ENCODE results near the gene DOK5. TPM values are rescaled to one million over a fixed set of nuclear protein-coding genes. Genes with fewer than 3 reads are reported as not detected.
A peak's percentile ranks its signal among the peaks of the same experiment; 100 is the strongest.

DOK5 gene
- polyA plus RNA-seq, 4 donors: 9.4 to 34.3 (median 11.7) TPM

- peak in 3 of 4 donors; percentile 28 to 37 (median 36) for DNase-seq (ENCODE audit: low read depth in 4 of 4, low spot score in 3 of 4)
Observed at GRCh38 chr20:54510541-54511129, 35.2 kb downstream of the DOK5 start.

GRCh38 chr20:54512694-54513093, 37.3 kb downstream of the DOK5 start:
- DNase-seq (ENCODE audit: low read depth in 4 of 4, low spot score in 3 of 4): no peak

GRCh38 chr20:54514028-54514607, 38.7 kb downstream of the DOK5 start:
- DNase-seq (ENCODE audit: low read depth in 4 of 4, low spot score in 3 of 4): no peak

GRCh38 chr20:54515793-54516628, 40.6 kb downstream of the DOK5 start:
- no peak for DNase-seq (ENCODE audit: low read depth in 4 of 4, low spot score in 3 of 4)

- DNase-seq (ENCODE audit: low read depth in 4 of 4, low spot score in 3 of 4): no peak
Observed at GRCh38 chr20:54517241-54517975, 42.0 kb downstream of the DOK5 start.

- DNase-seq (ENCODE audit: low read depth in 4 of 4, low spot score in 3 of 4): no peak
Observed at GRCh38 chr20:54524849-54525248, 49.5 kb downstream of the DOK5 start.

GRCh38 chr20:54525916-54526590, 50.7 kb downstream of the DOK5 start:
- no peak for DNase-seq (ENCODE audit: low read depth in 4 of 4, low spot score in 3 of 4)

- no peak for DNase-seq (ENCODE audit: low read depth in 4 of 4, low spot score in 3 of 4)
Observed at GRCh38 chr20:54526801-54527200, 51.4 kb downstream of the DOK5 start.

GRCh38 chr20:54532573-54532972, 57.2 kb downstream of the DOK5 start:
- no peak for DNase-seq (ENCODE audit: low read depth in 4 of 4, low spot score in 3 of 4)

GRCh38 chr20:54534101-54534500, 58.7 kb downstream of the DOK5 start:
- no peak for DNase-seq (ENCODE audit: low read depth in 4 of 4, low spot score in 3 of 4)

GRCh38 chr20:54535033-54535432, 59.6 kb downstream of the DOK5 start:
- DNase-seq (ENCODE audit: low read depth in 4 of 4, low spot score in 3 of 4): no peak

- DNase-seq (ENCODE audit: low read depth in 4 of 4, low spot score in 3 of 4): no peak
Observed at GRCh38 chr20:54535746-54536145, 60.4 kb downstream of the DOK5 start.

- no peak for DNase-seq (ENCODE audit: low read depth in 4 of 4, low spot score in 3 of 4)
Observed at GRCh38 chr20:54539521-54540046, 64.2 kb downstream of the DOK5 start.

GRCh38 chr20:54543369-54543768, 68.0 kb downstream of the DOK5 start:
- no peak for DNase-seq (ENCODE audit: low read depth in 4 of 4, low spot score in 3 of 4)

- DNase-seq (ENCODE audit: low read depth in 4 of 4, low spot score in 3 of 4): no peak
Observed at GRCh38 chr20:54545676-54546358, 70.4 kb downstream of the DOK5 start.

- DNase-seq (ENCODE audit: low read depth in 4 of 4, low spot score in 3 of 4): no peak
Observed at GRCh38 chr20:54548849-54549248, 73.5 kb downstream of the DOK5 start.

GRCh38 chr20:54549658-54550326, 74.4 kb downstream of the DOK5 start:
- no peak for DNase-seq (ENCODE audit: low read depth in 4 of 4, low spot score in 3 of 4)

GRCh38 chr20:54550776-54551396, 75.5 kb downstream of the DOK5 start:
- no peak for DNase-seq (ENCODE audit: low read depth in 4 of 4, low spot score in 3 of 4)

- DNase-seq (ENCODE audit: low read depth in 4 of 4, low spot score in 3 of 4): no peak
Observed at GRCh38 chr20:54554006-54554405, 78.6 kb downstream of the DOK5 start.
